ENCODE results near the gene GALNT18. TPM values are rescaled to one million over a fixed set of nuclear protein-coding genes. Genes with fewer than 3 reads are reported as not detected.

GALNT18 gene
- total and polyA plus RNA-seq, 8 donors = 2.0 to 8.9 (median 4.7) TPM

- H3K4me3 ChIP-seq = no peak overlapping the region
- FAIRE-seq (no peak), DNase-seq (no peak), ATAC-seq (no peak)
- H3K27me3 ChIP-seq = no peaks in the 10 kb centered on the region
- no peaks in the 10 kb centered on the region for H3K36me3 ChIP-seq
- TF ChIP-seq CTCF (IDR thresholded peaks at IDR 0.05) = no peak
- intact Hi-C loops (cut with DNase I) = no loop called here
- WGBS, 2 donors = 84 to 86% methylated on average over 5 of the region's 5 CpGs
- no peak overlapping the region for H3K27ac ChIP-seq
- peaks cover 5 to 13% (median 6%) of the 10 kb centered on the region in 3 donors for H3K4me1 ChIP-seq
- no peaks in the 10 kb centered on the region for H3K9me3 ChIP-seq
These were observed 179.0 kb downstream of the GALNT18 start for GRCh38 chr11:11442791-11443190.

DNA sequence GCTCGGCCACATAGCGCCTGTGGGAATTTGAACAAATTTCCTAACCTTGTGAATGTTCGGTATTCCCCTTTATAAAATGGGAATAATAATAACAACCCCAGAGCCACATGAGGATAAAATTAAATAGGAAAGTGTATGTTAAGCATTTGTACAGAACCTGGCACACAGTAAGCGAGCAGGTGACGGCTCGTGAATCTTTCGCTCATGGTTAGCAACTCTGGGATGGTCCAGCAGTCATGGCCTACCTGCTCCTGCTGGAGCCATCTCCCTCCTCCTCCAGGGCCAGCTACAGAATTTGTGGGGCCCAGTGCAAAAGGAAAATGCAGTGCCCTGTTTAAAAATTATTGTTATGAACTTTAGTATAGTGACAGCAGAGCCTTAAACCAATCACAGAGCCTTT, 180.3 kb downstream of the GALNT18 start:
- Histone ChIP-seq H3K9me3 (no peaks in the 10 kb centered on the region), H3K36me3 (no peaks in the 10 kb centered on the region), H3K27me3 (no peaks in the 10 kb centered on the region), H3K27ac (peak overlapping the region in 2 of 4 donors; percentile 17 to 37), H3K4me3 (no peak overlapping the region), H3K4me1 (peaks cover 5 to 13% (median 6%) of the 10 kb centered on the region in 3 donors)
- WGBS, 2 donors = 65 to 66% methylated on average over 7 of the region's 7 CpGs
- DNase-seq (no peak), FAIRE-seq (no peak), ATAC-seq (peak in 1 of 4 donors; percentile 19)
- TF ChIP-seq CTCF (IDR thresholded peaks at IDR 0.05) = no peak
- intact Hi-C loops (cut with DNase I) = no loop called here

GRCh38 chr11:11441091-11441490, 180.7 kb downstream of the GALNT18 start:
- intact Hi-C loops (cut with DNase I) = no loop called here
- no peak for TF ChIP-seq CTCF (IDR thresholded peaks at IDR 0.05)
- H3K4me1 ChIP-seq = peaks cover 5 to 13% (median 6%) of the 10 kb centered on the region in 3 donors
- ATAC-seq = peak in 3 of 4 donors; percentile 33 to 51 (median 38)
- H3K27ac ChIP-seq = peak overlapping the region in 2 of 4 donors; percentile 34 to 37
- H3K9me3 ChIP-seq = no peaks in the 10 kb centered on the region
- H3K36me3 ChIP-seq = no peaks in the 10 kb centered on the region
- FAIRE-seq = no peak
- no peak for DNase-seq
- H3K4me3 ChIP-seq = no peak overlapping the region
- WGBS, 2 donors = 8 to 10% methylated on average over 1 of the region's 1 CpG
- H3K27me3 ChIP-seq = no peaks in the 10 kb centered on the region

- DNase-seq (no peak), ATAC-seq (no peak), FAIRE-seq (no peak)
- Histone ChIP-seq H3K36me3 (no peaks in the 10 kb centered on the region), H3K27ac (no peak overlapping the region), H3K9me3 (no peaks in the 10 kb centered on the region), H3K4me1 (peaks cover 5 to 13% (median 6%) of the 10 kb centered on the region in 3 donors), H3K4me3 (no peak overlapping the region), H3K27me3 (no peaks in the 10 kb centered on the region)
- intact Hi-C loops (cut with DNase I) = no loop called here
- TF ChIP-seq CTCF (IDR thresholded peaks at IDR 0.05) = no peak
- WGBS, 2 donors = 71 to 79% methylated on average over 6 of the region's 6 CpGs
These were observed 181.7 kb downstream of the GALNT18 start for GRCh38 chr11:11440144-11440543.

DNA sequence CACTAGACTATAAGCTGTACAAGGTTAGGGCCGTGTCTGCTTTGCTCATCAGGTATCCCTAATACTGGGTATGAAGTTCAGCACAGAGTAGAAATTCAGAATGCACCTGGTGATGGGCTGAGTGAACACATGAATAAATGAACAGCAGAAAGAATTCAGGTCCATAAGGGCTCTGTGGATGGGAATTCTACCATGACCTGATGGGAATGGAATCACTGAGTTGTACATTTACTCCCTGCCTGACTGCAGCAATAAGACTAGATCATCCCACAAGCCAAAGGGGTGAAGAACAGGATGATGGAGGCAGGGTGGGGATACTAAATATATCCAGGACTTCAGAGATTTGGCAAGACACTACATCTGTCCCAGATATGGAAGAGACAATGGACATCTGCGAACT, 182.2 kb downstream of the GALNT18 start:
- DNase-seq (no peak), FAIRE-seq (no peak), ATAC-seq (no peak)
- H3K27ac ChIP-seq = no peak overlapping the region
- no peaks in the 10 kb centered on the region for H3K9me3 ChIP-seq
- H3K4me1 ChIP-seq = peaks cover 5 to 13% (median 6%) of the 10 kb centered on the region in 3 donors
- H3K36me3 ChIP-seq = no peaks in the 10 kb centered on the region
- no peak overlapping the region for H3K4me3 ChIP-seq
- H3K27me3 ChIP-seq = no peaks in the 10 kb centered on the region
- intact Hi-C loops (cut with DNase I) = no loop called here
- WGBS, 2 donors = 93 to 94% methylated on average over 2 of the region's 2 CpGs
- no peak for TF ChIP-seq CTCF (IDR thresholded peaks at IDR 0.05)

Data from pancreas (tissue), 10 donors.